ENCODE measurements around the gene AZGP1.

DNA sequence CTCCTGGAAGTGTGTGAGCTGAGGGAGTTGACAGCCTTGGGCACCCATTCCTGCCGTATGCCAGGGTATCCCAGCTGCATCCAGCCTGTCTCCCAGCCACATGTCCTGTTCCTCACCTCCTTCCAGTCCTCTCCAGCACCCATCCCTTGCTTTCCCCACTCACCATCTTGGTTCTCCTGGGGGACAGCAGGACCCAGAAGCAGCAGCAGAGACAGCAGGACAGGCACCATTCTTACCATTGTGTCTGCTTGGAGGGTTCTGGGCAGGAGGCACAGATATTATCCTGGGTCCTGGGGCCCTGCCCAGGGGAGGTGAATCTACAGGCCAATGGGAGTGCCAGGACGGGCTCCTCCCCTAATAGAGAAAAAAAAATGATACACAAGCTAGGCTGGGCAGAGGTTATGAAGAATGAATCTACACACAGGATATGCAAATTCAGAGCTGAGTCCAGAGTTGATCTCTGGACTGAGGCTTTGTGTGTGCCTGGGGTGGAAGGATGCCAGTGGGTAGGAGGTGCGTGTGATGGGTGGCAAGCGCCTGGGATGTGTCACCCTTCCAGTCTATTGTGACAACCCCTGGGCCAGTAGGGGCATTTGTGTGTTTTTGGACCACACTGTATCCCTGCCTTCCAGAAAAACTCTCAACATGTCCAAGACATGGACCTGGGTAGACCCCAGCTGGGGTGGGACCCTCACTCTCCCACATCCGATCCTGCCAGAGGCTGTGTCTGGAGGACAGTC is at the start of gene AZGP1:
- no peak for TF ChIP-seq CTCF (IDR thresholded peaks at IDR 0.05)
- peak; percentile 22 to 77 for TF ChIP-seq EP300 (IDR thresholded peaks at IDR 0.05)
- peak in 1 of 2 donors; percentile 61 for TF ChIP-seq POLR2A (IDR thresholded peaks at IDR 0.05)
